NCI-H2196 treated with DMSO at 0.1 percent for 48 hours (cell line): ENCODE data around the gene INTS2.
"Not testable (repeated sequence)": the region's sequence is repeated elsewhere in the genome, so short reads cannot be mapped to it uniquely, and the experiment has no call there.

ENCODE experiments used
- DNase-seq: peaks from one replicate; lab custom pipeline; 2025; ENCODE audit not compliant: unreplicated experiment; lab: John Stamatoyannopoulos, UW

Gene INTS2, protein sequence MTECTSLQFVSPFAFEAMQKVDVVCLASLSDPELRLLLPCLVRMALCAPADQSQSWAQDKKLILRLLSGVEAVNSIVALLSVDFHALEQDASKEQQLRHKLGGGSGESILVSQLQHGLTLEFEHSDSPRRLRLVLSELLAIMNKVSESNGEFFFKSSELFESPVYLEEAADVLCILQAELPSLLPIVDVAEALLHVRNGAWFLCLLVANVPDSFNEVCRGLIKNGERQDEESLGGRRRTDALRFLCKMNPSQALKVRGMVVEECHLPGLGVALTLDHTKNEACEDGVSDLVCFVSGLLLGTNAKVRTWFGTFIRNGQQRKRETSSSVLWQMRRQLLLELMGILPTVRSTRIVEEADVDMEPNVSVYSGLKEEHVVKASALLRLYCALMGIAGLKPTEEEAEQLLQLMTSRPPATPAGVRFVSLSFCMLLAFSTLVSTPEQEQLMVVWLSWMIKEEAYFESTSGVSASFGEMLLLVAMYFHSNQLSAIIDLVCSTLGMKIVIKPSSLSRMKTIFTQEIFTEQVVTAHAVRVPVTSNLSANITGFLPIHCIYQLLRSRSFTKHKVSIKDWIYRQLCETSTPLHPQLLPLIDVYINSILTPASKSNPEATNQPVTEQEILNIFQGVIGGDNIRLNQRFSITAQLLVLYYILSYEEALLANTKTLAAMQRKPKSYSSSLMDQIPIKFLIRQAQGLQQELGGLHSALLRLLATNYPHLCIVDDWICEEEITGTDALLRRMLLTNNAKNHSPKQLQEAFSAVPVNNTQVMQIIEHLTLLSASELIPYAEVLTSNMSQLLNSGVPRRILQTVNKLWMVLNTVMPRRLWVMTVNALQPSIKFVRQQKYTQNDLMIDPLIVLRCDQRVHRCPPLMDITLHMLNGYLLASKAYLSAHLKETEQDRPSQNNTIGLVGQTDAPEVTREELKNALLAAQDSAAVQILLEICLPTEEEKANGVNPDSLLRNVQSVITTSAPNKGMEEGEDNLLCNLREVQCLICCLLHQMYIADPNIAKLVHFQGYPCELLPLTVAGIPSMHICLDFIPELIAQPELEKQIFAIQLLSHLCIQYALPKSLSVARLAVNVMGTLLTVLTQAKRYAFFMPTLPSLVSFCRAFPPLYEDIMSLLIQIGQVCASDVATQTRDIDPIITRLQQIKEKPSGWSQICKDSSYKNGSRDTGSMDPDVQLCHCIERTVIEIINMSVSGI

DNA sequence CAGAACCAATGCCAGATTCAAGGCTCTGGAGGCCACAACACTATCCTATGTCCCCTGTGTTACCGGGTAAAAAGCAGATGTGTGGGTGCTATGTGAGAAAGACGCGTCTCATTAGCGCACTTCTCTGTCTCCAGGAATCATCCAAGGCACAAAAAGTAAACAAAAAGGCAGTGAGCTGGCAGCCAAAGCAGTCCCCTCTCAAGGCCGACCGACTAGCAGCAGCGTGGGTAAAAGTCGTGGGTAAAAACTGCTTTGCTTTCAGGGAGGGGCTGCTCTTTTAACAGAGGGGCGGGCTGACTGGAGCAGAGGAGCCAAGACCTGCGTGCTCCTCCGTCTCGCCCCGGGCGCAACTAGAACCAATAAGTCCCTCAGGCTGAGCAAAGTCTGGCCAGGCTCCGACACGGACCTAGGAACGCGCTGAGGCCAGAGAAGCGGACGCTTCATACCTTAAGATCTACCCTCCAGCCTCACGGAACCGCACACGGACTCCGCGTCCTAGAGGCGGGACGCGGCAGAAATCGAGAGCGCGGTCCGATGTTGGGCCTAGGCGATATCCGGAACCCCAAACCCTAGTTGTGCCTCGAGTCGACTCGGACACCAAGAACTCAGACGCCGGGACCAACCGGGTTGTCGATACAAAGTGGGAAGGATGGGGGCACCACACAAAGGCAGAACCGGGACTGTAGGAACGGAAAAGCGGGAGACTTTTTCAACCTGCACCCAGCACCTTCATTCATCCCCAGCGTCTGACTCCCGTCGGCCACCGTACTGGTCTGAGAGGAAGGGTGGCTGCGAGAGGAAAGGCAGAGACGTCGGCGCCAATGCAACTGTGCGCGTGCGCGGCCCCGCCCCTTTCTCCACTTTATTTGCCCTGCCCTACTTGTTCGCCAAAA is at the start of gene INTS2:
TSS of gene INTS2 (minus strand) at position 775 of the 893 bp plus-strand sequence. CDS start 1,338 bp downstream, outside the sequence.
- peak; percentile 82 for DNase-seq

DNA sequence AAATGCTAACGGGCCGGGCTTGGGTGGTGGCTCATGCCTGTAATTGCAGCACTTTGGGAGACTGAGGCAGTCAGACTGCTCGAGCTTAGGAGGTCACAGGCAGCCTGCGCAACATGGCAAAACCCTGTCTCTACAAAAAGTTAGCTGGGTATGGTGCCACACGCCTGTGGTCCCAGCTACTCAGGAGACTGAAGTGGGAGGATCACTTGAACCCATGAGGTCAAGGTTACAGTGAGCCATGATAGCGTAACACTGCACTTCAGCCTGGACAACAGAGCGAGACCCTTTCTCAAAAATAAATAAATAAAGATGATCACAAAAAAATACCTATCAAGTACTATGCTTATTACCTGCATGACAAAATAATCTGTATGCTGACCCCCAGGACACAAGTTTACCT is 46.3 kb upstream of the INTS2 start:
- no peak for DNase-seq

DNA sequence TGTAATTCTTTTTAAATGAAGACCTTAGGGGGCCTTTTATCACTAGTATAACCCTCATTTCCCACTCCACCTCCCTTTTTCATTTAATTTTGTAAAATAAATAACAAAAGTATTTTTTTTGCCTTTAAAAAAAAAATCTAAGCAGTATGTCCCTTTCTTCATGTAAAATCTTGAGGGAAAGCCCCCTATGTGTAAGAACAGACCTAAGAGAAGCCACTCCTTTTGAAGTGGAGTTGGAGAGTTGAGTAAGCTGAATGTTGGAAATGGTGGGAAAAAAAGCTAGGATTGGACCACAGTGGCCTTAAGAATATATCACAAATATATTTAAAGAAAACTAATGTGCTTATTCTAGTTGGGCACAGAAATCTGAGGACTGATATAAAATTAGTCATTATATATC is 44.5 kb upstream of the INTS2 start:
- no peak for DNase-seq

DNA sequence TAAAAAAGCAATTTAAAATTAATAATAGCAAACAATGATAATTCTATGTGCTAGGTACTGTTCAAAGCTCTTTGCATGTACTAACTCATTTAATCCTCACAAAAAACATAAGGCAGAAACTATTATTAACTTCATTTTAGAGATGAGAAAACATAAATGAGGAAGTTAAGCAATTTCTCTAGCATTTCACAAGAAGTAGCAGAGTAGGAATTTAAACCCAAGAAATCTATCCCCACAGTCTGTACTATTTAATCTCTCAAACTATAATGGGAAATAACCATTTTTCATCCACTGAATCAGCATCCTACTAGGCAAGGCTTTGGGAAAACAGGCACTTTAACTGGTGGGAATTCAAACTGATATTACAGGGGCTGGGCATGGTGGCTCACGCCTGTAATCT is 42.2 kb upstream of the INTS2 start:
- DNase-seq = no peak

DNA sequence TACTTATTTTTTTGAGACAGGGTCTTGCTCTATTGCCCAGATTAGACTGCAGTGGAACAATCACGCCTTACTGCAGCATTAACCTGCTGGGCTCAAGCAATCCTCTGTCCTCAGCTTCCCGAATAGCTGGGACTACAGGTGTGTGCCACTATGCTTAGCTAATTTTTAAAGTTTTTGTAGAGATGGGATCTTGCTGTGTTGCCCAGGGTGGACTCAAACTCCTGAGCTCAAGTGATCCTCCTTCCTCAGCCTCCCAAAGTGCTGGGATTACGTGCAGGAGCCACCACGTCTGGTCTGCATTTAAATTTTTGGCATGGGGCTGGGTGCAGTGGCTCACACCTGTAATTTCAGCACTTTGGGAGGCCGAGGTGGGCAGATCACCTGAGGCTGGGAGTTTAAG is 41.0 kb upstream of the INTS2 start:
- DNase-seq = no peak

DNA sequence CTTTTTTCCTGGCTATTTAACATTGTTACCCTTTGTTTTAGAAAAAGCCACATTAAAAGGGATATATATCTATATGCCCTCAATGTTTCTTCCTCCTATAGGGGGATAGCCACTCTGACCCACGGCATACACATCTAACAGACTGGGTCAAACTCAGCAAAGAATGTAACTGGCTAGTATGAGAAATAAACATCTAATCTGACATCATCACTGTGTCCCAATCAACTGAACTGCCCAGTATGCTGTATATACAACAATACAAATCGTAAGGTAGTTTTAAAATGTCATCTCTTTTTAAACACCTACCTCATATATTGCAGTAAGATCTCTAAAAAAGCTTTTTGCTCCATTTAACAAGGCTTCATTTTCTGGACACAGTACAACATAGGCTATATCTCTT is 39.9 kb upstream of the INTS2 start:
- DNase-seq = no peak

DNA sequence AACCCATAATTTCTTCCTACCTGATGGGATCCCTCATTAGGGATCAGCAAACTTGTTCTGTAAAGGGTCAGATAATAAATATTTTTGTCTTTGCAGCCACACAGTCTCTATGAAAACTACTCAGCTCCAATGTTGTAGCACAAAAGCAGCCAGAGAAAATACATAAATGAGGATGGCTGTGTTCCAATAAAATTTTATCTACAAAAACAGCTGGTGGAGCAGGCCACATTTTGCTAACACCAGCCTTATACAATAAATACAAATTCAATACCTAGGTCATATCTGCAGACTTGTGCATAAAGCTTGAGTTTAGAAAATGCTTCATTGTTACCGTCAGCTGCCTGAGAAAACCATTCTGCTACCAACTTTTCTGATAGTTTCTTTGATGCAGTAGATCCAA is 38.4 kb upstream of the INTS2 start:
- no peak for DNase-seq

DNA sequence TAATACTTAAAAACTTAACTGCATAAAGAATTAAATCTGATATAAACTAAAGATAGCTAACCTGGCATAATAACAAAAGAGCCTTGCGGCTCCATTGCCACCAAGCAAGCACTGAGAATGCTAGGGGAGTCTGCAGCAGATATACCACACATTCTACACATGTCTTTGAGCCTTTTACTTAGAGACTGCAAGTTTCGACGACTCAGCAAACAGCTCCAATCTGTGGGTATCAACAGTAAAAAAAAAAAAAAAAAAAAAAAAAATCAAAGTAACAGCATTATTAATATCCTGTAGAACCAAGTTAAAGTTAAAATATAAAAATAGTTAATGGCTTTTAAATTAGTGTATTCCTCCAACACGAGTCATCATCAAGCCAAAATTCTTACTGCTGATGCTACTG is 27.8 kb upstream of the INTS2 start:
- no peak for DNase-seq

DNA sequence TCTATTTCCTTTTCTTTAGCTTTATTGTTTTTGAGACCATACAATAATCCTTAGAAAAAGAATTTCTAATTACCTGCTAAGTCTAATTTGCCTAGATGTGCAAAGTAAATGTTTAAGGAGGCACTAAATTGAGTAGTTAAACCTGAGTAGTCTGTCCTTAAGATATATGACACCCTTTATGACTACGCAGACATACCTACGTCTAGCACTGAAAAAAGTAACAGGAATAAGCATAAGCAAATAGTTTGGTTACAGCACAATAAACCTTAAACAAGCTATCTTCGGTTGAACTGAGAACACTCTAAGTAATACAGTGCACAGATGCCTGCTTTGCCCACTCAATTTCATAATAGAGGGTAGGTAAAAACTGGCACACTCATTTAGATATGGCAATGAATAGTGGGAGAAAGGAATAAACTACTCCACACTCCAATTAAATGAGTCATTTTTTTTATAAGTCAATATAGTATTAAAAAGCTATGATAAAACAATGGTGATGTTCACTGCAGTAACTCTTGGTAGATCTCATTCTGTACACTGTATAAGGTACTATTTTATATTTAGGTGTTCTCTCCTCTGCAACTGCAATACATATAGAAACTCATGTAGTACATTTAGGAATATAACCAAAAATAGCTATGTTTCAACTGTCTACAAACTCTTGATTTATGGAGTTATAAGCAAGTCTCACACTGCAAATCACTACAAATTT is 19.7 kb upstream of the INTS2 start:
- DNase-seq = no peak

DNA sequence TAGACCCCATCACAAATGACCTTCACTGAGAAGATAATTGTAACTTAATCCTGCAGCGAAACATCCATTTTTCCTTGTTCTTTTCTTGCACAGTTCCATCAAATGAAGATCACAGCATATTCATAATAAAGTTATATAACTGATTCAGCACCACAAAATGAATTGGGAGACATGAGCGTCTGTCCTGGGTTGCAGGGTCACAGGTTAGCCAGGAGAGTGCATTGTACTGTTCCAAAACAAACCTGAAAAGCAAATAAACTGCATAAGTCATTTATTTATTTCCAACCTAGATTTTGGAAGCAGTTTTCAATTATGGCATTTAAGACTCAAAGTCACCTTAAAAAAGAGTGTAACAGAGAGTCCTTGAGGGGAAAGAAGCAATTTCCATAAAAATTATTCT is 18.6 kb upstream of the INTS2 start:
- DNase-seq = no peak

DNA sequence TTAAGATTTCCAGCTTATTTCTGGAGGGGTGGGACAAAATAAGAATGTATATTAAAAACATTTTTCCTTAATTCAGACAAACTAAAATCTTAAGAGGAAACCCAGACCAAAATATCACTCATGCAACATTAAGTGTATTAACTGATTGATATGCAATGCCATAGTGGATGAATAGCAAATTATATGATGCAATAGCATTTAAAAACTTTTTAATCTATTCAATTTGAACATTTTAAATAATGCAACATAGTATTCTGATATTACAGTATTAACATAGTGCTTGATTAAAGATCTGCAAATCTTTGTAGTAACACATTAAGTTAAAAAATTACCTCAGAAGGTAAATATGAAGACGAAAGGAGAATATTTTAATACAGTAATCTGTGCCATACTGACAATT is 15.3 kb upstream of the INTS2 start:
- DNase-seq = no peak

DNA sequence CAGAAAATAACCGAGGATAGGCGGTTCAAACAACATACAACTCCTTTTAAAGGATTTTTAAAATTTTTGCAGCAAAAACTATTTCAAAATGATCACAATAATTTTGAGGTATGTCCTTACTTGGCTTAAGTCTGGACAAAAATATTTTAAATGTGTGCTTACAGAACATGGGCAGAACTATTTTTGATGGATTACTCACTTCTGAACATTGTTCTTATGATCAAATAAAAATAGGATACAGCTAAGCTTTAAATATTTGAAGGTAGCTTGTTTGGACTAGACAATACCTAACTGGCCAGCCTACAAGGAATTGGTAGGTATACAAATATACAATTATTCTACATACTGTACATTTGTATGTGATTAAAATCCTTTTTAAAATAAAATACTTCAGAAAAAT is 14.3 kb upstream of the INTS2 start:
- no peak for DNase-seq

DNA sequence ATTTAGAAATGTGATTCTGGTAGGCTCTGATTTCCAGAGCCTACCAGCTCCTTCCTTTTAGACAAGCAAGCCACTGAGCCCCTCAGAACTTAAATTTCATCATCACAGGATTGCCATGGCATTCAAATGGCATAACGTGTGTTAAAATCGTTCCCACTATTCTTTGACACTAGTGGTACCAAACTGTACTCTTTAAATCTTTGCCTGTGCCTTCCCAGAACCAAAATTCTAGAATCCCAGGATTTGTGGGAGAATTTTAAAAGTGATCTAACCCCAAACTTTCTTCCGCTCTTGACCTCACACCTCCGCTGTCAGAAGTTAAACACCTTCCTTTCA is 287 bp upstream of the INTS2 start:
- no peak for DNase-seq

DNA sequence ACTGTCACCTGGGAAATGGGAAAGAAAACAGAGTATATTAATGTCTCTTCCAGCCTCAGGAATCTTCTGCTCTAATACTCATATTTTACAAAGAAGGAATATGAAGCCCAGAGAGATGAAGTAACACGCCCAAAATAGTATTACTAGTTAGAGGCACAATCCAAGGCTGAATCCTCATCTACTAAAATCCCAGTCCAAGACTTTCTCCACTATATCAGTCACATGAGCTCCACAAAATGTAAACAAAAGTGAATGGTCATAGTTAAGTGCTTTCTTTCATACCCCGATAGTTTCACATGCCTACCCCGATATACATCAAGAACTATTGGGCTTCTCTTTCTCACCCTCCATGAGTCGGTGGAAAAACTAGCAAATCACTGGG is 965 bp downstream of the INTS2 start:
- no peak for DNase-seq

DNA sequence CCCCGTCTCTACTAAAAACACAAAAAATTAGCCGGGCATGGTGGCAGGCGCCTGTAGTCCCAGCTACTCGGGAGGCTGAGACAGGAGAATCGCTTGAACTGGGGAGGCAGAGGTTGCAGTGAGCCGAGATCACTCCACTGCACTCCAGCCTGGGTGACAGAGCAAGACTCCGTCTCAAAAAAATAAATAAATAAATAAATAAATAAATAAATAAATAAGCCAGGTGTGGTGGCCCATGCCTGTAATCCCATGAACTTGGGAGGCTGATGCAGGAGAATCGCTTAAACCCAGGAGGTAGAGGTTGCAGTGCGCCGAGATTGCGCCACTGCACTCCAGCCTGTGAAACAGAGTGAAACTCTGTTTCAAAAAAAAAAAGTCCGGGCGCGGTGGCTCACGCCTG is 12.6 kb downstream of the INTS2 start:
- DNase-seq = not testable (repeated sequence)

DNA sequence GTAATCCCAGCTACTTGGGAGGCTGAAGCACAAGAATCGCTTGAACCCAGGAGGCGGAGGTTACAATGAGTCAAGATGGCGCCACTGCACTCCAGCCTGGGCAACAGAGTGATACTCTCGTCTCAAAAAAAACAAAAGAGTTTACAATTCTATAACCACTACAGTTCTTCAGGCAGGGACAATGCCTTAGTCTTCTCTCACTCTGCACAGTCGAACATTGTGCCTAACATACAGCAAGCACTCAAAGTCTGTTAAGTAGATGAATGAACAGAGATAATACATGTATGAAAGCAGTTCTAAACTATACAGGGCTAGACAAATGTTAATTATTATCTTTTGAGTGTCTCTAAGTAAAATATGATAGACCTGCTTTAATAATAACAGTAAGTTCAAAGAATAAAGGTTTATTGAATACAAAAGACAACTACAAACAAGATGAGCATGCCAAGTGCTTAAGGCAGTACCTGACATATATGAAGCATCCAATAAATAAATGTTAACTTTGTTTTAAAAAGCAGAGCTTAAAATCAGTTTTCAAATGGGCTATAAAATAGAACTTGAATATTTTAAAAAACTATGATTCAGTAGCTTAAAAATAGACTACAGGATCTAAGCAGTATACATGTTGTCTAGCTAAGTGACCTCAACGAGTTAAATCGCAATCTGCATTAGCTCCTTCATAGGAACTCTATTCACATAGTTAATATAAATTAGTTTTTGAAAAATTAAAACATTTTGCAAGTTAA is 19.3 kb downstream of the INTS2 start:
- DNase-seq = no peak

DNA sequence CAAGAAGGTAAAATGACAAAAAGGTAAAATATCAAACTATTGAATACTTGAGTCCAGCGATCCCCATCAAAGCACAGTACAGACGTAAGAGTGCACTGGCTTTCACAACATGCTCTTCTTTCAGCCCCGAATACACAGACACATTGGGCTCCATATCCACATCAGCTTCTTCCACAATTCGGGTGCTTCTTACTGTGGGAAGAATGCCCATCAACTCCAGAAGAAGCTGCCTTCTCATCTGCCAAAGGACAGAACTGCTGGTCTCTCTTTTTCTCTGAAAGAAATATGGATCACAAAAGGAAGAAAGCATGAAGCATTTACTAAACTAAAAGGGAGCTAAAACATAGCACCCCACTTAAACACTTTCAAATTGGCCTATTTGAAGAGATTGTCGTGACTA is 20.4 kb downstream of the INTS2 start:
- no peak for DNase-seq

DNA sequence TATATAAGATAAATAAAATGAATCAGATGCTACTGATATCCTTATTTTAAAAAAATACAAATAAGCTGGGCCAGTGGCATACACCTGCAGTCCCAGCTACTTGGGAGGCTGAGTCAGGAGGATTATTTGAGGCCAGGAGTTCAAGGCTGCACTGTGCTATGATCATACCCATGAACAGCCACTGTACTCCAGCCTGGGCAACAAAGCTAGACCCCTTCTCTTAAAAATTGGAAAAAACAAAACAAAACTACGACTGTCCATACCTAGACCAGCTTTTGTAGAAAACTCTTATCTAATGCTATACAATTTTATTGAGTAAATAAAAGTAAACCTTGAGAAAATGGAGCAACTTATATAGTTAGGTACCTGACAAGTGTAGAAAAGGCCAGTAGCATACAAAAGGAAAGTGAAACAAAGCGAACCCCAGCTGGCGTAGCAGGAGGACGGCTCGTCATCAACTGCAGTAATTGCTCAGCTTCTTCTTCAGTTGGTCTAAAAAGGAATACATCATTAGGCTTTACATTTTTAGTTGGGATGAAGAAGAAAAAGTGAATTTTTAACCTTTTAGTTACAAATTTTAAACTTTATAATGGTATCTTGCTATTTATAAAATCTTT is 23.6 kb downstream of the INTS2 start:
- DNase-seq = no peak

DNA sequence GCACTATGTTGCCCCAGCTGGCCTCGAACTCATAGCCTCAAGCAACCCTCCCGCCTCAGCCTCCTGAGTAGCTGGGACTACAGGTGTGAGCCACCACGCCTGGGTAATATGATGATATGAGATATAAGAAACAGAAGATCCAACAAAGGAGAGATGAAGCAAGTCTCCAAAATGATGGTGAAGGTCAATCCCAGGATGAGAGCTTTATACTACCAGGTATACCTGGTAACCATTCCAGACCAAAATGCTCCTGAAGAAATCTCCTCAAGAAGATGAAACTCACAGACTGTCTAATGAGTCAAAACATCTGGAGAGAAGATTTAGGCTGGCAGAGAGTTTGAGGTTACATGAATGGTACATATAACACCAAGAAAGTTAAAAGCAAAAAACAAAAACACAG is 24.5 kb downstream of the INTS2 start:
- no peak for DNase-seq
